ENCODE measurements around the gene FBXO2. TPM values are rescaled to one million over a fixed set of nuclear protein-coding genes. Genes with fewer than 3 reads are reported as not detected.

The FBXO2 gene
- total RNA-seq, 1 experiment from 2014 or later, result 131 TPM

- H3K4me1 ChIP-seq (ENCODE audit: control insufficient read depth, insufficient read depth, low read length), result peaks cover 7% of the 10 kb centered on the region
- H3K27me3 ChIP-seq (ENCODE audit: control insufficient read depth, insufficient read depth, low read length), result no peaks in the 10 kb centered on the region
- H3K27ac ChIP-seq (ENCODE audit: low read length), result no peak overlapping the region
- TSS peak; percentile 77 for BruUV-seq (replicated peaks)
- in situ Hi-C loops (cut with HindIII; ENCODE audit: low pct_unique_long_range_greater_than_20kb, low sequenced_read_pairs), result no loop called here
- 0 out of 2 replicates have a peak, but pooled peaks cover 2% of the 10 kb centered on the region for H3K36me3 ChIP-seq (ENCODE audit: control insufficient read depth, insufficient read depth, low read length)
- no peaks in the 10 kb centered on the region for H3K9me3 ChIP-seq (ENCODE audit: control insufficient read depth, insufficient read depth, low read depth, low read length)
- DNase-seq (ENCODE audit: low read depth, low spot score), result no peak
- ChIA-PET CTCF (no interaction called here), POLR2A (no interaction called here)
- intact Hi-C loops (cut with micrococcal nuclease; ENCODE audit: unreplicated experiment), result loop anchor here (5.0 kb wide), 1 partner anchor 39 kb away; no protein-coding TSS in a partner anchor
- no peak overlapping the region for H3K4me3 ChIP-seq (ENCODE audit: low read depth in 2 of 2, low read length in 2 of 2)
- ATAC-seq, result no peak
- TF ChIP-seq TCF7L2 (IDR thresholded peaks at IDR 0.05; ENCODE audit: low read depth, low read length) (no peak), POLR2AphosphoS5 (IDR thresholded peaks at IDR 0.05; ENCODE audit: low read depth, low read length) (no peak), REST (IDR thresholded peaks at IDR 0.05; ENCODE audit: insufficient read depth in 1 of 2, low read depth in 2 of 2, low read length in 1 of 2) (no peak), SIN3A (IDR thresholded peaks at IDR 0.05; ENCODE audit: borderline replicate concordance, insufficient read depth, low read depth, low read length) (no peak)
- TF ChIP-seq, protein P1, sequence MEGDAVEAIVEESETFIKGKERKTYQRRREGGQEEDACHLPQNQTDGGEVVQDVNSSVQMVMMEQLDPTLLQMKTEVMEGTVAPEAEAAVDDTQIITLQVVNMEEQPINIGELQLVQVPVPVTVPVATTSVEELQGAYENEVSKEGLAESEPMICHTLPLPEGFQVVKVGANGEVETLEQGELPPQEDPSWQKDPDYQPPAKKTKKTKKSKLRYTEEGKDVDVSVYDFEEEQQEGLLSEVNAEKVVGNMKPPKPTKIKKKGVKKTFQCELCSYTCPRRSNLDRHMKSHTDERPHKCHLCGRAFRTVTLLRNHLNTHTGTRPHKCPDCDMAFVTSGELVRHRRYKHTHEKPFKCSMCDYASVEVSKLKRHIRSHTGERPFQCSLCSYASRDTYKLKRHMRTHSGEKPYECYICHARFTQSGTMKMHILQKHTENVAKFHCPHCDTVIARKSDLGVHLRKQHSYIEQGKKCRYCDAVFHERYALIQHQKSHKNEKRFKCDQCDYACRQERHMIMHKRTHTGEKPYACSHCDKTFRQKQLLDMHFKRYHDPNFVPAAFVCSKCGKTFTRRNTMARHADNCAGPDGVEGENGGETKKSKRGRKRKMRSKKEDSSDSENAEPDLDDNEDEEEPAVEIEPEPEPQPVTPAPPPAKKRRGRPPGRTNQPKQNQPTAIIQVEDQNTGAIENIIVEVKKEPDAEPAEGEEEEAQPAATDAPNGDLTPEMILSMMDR (IDR thresholded peaks at IDR 0.05), result no peak
These were observed 24.2 kb upstream of the FBXO2 start for GRCh38 chr1:11678442-11678841.

DNA sequence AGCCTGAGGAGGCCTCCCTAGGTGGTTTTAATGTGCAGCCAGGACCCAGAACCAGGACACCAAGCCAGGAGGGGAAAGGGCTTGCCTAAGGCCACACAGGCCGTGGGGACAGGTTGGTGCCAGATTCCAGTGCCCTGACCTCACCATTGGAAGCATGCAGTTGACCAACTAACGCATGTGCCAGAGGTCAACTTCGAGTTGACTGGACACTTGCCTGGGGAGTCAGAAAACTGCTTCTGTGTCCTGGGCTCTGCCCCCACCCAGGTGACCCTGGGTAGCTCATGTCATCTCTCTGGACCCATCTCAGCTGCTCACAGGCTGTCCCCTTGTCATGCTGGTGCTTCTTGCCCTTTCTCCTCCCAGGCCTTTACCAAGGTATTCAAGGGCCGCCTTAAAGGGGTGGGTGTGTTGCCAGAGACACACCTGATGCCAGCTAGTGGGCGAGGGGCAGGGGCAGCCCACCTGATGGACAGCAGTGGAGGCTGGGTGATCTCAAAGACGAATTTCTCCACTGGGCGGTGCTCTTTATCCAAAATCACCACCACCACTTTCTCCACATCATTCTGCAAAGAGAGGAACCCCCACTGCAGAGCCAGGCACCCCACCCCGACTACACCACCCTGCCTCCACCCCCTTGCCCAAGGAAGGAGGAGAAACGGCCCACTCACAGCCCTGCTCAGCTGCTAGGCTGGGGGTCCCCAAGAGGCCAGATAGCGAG lies 22.3 kb upstream of the FBXO2 start:
- Histone ChIP-seq H3K27me3 (ENCODE audit: control insufficient read depth, insufficient read depth, low read length) (no peaks in the 10 kb centered on the region), H3K27ac (ENCODE audit: low read length) (no peak overlapping the region), H3K4me1 (ENCODE audit: control insufficient read depth, insufficient read depth, low read length) (peaks cover 2% of the 10 kb centered on the region), H3K9me3 (ENCODE audit: control insufficient read depth, insufficient read depth, low read depth, low read length) (no peaks in the 10 kb centered on the region), H3K36me3 (ENCODE audit: control insufficient read depth, insufficient read depth, low read length) (peaks cover 2% of the 10 kb centered on the region; the same call in 1 of the 2 replicates), H3K4me3 (ENCODE audit: low read depth in 2 of 2, low read length in 2 of 2) (no peak overlapping the region)
- in situ Hi-C loops (cut with HindIII; ENCODE audit: low pct_unique_long_range_greater_than_20kb, low sequenced_read_pairs) (no loop called here), intact Hi-C loops (cut with micrococcal nuclease; ENCODE audit: unreplicated experiment) (loop anchor here (5.0 kb wide), 1 partner anchor 41 kb away; no protein-coding TSS in a partner anchor)
- TF ChIP-seq SIN3A (IDR thresholded peaks at IDR 0.05; ENCODE audit: borderline replicate concordance, insufficient read depth, low read depth, low read length), result no peak
- TF ChIP-seq TCF7L2 (IDR thresholded peaks at IDR 0.05; ENCODE audit: low read depth, low read length), result no peak
- no peak for TF ChIP-seq REST (IDR thresholded peaks at IDR 0.05; ENCODE audit: insufficient read depth in 1 of 2, low read depth in 2 of 2, low read length in 1 of 2)
- TF ChIP-seq, protein P1 (IDR thresholded peaks at IDR 0.05), result no peak
- no peak for TF ChIP-seq POLR2AphosphoS5 (IDR thresholded peaks at IDR 0.05; ENCODE audit: low read depth, low read length)
- CTCF ChIA-PET, result interaction anchor here (0.7 kb wide), 1 partner anchor 12 kb away, joined by 3 read pairs; no protein-coding TSS in a partner anchor
- BruUV-seq (replicated peaks), result no TSS peak
- POLR2A ChIA-PET, result interaction anchor here (0.6 kb wide), 1 partner anchor 67 kb away, joined by 3 read pairs; no protein-coding TSS in a partner anchor
- ATAC-seq, result no peak
- DNase-seq (ENCODE audit: low read depth, low spot score), result no peak
